Liver (tissue), 9 donors: ENCODE data around the gene PLEKHA3. TPM values are rescaled to one million over a fixed set of nuclear protein-coding genes. Genes with fewer than 3 reads are reported as not detected.

Experiments
- DNase-seq: peaks from one replicate; pipeline ENCODE4 v3.0.0-alpha.2; 2017; ENCODE audit warnings: low spot score
- H3K27ac ChIP-seq, 2 donors: one replicate each; pipeline ENCODE4 v1.7.0; 2013; ENCODE audit warnings: inconsistent platforms in 2 of 2, low read length in 2 of 2, control low read depth in 1 of 2, low read depth in 1 of 2, mild to moderate bottlenecking in 1 of 2
- H3K27me3 ChIP-seq, 4 donors: one replicate each; pipeline versions ENCODE4 v1.6.1 to v1.7.0; 2013; ENCODE audit warnings: low read length in 3 of 4, inconsistent platforms in 1 of 4, mild to moderate bottlenecking in 1 of 4, moderate library complexity in 1 of 4; ENCODE audit not compliant: control insufficient read depth in 4 of 4, insufficient read depth in 4 of 4
- H3K36me3 ChIP-seq, 4 donors: one replicate each; pipeline versions ENCODE4 v1.6.1 to v1.7.0; 2013; ENCODE audit warnings: low read length in 3 of 4, mild to moderate bottlenecking in 3 of 4, low read depth in 1 of 4, moderate library complexity in 1 of 4; ENCODE audit not compliant: control insufficient read depth in 4 of 4, insufficient read depth in 3 of 4
- H3K4me1 ChIP-seq, 4 donors: one replicate each; pipeline versions ENCODE4 v1.6.1 to v1.7.0; 2013; ENCODE audit warnings: low read length in 3 of 4, mild to moderate bottlenecking in 3 of 4, moderate library complexity in 1 of 4; ENCODE audit not compliant: control insufficient read depth in 4 of 4, insufficient read depth in 4 of 4
- H3K4me3 ChIP-seq, 3 donors: one replicate each; pipeline versions ENCODE4 v1.6.1 to v1.7.0; 2013; ENCODE audit warnings: low read length in 3 of 3, control low read depth in 1 of 3, low read depth in 1 of 3, mild to moderate bottlenecking in 1 of 3
- H3K9ac ChIP-seq, 2 donors: one replicate each; pipeline ENCODE4 v1.7.0; 2013; ENCODE audit warnings: low read length in 2 of 2, mild to moderate bottlenecking in 2 of 2, moderate library complexity in 2 of 2, control low read depth in 1 of 2, low read depth in 1 of 2
- H3K9me3 ChIP-seq, 4 donors: one replicate each; pipeline versions ENCODE4 v1.6.1 to v1.7.0; 2013; ENCODE audit warnings: low read length in 3 of 4; ENCODE audit not compliant: control insufficient read depth in 4 of 4
- CTCF ChIP-seq: fragments of 150-350 bp; IDR thresholded peaks from 2 replicates; pipeline ENCODE4 v1.5.1; 2017; ENCODE audit warnings: improper control_type of control experiment, low read depth, low read length; ENCODE audit not compliant: missing input control
- FOXA2 ChIP-seq: IDR thresholded peaks from 2 replicates; pipeline ENCODE4 v1.6.1; 2016; ENCODE audit warnings: antibody characterized with exemption
- GABPA ChIP-seq, 2 donors: IDR thresholded peaks in 1 of 2; conservative IDR thresholded peaks in 1 of 2; 2 replicates each; pipeline ENCODE4 v1.6.1; 2016; ENCODE audit warnings: antibody characterized with exemption in 2 of 2, mild to moderate bottlenecking in 1 of 2, moderate library complexity in 1 of 2
- HNF4G ChIP-seq: IDR thresholded peaks from 2 replicates; pipeline ENCODE4 v1.6.1; 2016; ENCODE audit warnings: antibody characterized with exemption
- NR2F2 ChIP-seq: IDR thresholded peaks from 2 replicates; pipeline ENCODE4 v1.6.1; 2016; ENCODE audit warnings: antibody characterized with exemption
- REST ChIP-seq: IDR thresholded peaks from 2 replicates; pipeline ENCODE4 v1.6.1; 2016; ENCODE audit warnings: antibody characterized with exemption, mild to moderate bottlenecking
- SP1 ChIP-seq: IDR thresholded peaks from 2 replicates; pipeline ENCODE4 v1.6.1; 2018; ENCODE audit warnings: antibody characterized with exemption, mild to moderate bottlenecking
- YY1 ChIP-seq: IDR thresholded peaks from 2 replicates; pipeline ENCODE4 v1.6.1; 2016; ENCODE audit warnings: antibody characterized with exemption, mild to moderate bottlenecking
- ZBTB33 ChIP-seq: IDR thresholded peaks from 2 replicates; pipeline ENCODE4 v1.6.1; 2016; ENCODE audit warnings: antibody characterized with exemption
- WGBS: extraction: QIAGEN DNeasy Blood & Tissue Kit; methylation state at CpG from one replicate; pipeline ENCODE4 v1.1.7; 2013; 5-methylcytosine and 5-hydroxymethylcytosine counted together
- polyA plus RNA-seq, 2 donors: library from polyadenylated mRNA; stranded (reverse) in 1 of 2; unstranded in 1 of 2; fragments of 200-250 nt in 1 of 2; fragments of >200 nt in 1 of 2; fragmentation: Nextera tagmentation in 1 of 2; extraction: Ambion mirVana in 1 of 2; gene quantifications; one replicate each; pipeline versions ENCODE4 v1.2.1 to v1.2.3, GENCODE V29; 2013 to 2015
- total RNA-seq, 2 donors: library from RNA; depleted of rRNA; stranded (reverse); fragments of >200 nt; gene quantifications; one replicate each; pipeline ENCODE4 v1.2.3, GENCODE V29; 2014
- donor health status: healthy.
- donor health status: healthy.
- donor health status: healthy.
- donor health status: healthy.
- donor health status: healthy.

Gene PLEKHA3
- total and polyA plus RNA-seq, 4 donors: 3.6 to 7.1 (median 6.1) TPM

- WGBS: 96% methylated on average over 5 of the region's 5 CpGs
- Histone ChIP-seq H3K9ac (no peak overlapping the region), H3K36me3 (peaks cover 0 to 15% (median 5%) of the 10 kb centered on the region in 4 donors), H3K9me3 (no peaks in the 10 kb centered on the region), H3K27ac (no peak overlapping the region), H3K4me1 (peaks cover 0 to 9% (median 4%) of the 10 kb centered on the region in 4 donors), H3K27me3 (no peaks in the 10 kb centered on the region), H3K4me3 (no peak overlapping the region)
- no peak for DNase-seq
- TF ChIP-seq ZBTB33 (no peak), NR2F2 (no peak), CTCF (no peak), GABPA (IDR thresholded peaks at IDR 0.05 in 1 of 2, conservative IDR thresholded peaks at IDR 0.05 in 1 of 2) (no peak), REST (no peak)
These were observed 48.4 kb downstream of the PLEKHA3 start for GRCh38 chr2:178528647-178529046.

- TF ChIP-seq SP1: no peak
- no peak for TF ChIP-seq HNF4G
- H3K9me3 ChIP-seq: no peaks in the 10 kb centered on the region
- no peaks in the 10 kb centered on the region for H3K27me3 ChIP-seq
- no peak overlapping the region for H3K4me3 ChIP-seq
- no peak overlapping the region for H3K9ac ChIP-seq
- 86% methylated on average over 2 of the region's 2 CpGs for WGBS
- no peak for DNase-seq
- H3K27ac ChIP-seq: no peak overlapping the region
- peaks cover 0 to 3% (median 1%) of the 10 kb centered on the region in 4 donors for H3K4me1 ChIP-seq
- H3K36me3 ChIP-seq: peaks cover 0 to 20% (median 5%) of the 10 kb centered on the region in 4 donors
These were observed 48.9 kb downstream of the PLEKHA3 start for GRCh38 chr2:178529194-178529593.

- H3K9ac ChIP-seq: no peak overlapping the region
- peaks cover 0 to 20% (median 6%) of the 10 kb centered on the region in 4 donors for H3K36me3 ChIP-seq
- WGBS: 81% methylated on average over 2 of the region's 2 CpGs
These were observed 49.9 kb downstream of the PLEKHA3 start for GRCh38 chr2:178530131-178530530.

More at GRCh38 chr2:178530131-178530530, 49.9 kb downstream of the PLEKHA3 start:
- TF ChIP-seq YY1 (no peak), FOXA2 (no peak)
- Histone ChIP-seq H3K4me1 (no peaks in the 10 kb centered on the region), H3K27ac (no peak overlapping the region), H3K4me3 (no peak overlapping the region), H3K9me3 (no peaks in the 10 kb centered on the region), H3K27me3 (no peaks in the 10 kb centered on the region)
- DNase-seq: no peak
